SIG-M5 treated with dmso at 0.1 percent for 504 hours (cell line): ENCODE measurements around the gene TEX264.

Source experiments
- DNase-seq: peaks from one replicate; lab custom pipeline; 2025; ENCODE audit not compliant: unreplicated experiment; lab: John Stamatoyannopoulos, UW

TEX264 gene

DNA sequence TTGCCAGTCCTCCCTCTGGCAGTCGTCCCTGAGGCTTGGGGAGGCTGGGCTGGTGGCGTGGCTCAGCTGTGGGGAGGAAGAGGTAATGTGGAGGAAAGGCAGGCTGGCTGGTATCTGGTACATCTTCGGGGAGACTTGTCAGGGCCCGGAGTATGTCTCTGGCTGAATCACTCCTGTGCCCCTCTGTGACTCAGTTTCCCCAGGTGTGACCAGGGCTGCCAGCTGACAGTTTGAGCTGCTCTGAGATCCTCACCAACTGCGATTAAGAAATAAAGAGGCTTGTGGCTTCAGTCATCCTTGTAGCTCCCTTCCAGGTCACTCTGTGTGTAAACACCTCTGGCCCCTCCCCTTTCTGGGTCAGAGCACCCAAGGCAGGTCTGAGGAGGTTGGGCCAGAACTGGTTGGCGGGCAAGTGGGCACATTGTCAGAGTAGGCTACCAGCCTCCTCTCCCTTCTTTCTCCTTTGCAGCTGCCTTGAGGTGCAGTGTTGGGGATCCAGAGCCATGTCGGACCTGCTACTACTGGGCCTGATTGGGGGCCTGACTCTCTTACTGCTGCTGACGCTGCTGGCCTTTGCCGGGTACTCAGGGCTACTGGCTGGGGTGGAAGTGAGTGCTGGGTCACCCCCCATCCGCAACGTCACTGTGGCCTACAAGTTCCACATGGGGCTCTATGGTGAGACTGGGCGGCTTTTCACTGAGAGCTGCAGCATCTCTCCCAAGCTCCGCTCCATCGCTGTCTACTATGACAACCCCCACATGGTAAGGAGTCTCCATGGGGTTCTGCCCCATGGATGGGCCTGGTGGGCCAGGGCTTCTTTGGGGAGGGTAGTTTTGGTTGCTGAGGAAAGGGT is 3.0 kb downstream of the TEX264 start:
- DNase-seq = no peak

DNA sequence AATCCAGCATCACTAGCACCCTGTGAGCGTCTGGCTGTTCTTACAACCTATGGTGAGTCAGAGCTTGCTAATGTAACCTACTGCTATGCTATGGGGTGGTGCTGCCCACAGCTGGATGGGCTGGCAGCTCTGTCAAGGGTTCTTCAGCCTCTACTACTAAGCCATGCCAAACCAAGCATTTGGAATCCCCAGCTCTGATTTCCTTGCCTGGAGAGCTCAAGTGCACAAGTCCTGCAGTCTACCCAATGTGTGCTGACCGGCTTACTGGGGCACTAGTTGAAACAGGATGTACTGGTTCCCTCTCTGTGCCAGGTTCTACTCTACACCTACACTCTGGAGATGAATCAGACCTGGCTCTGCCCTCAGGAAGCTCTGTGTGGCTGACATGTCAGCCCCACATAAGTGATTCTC is 4.2 kb downstream of the TEX264 start:
- no peak for DNase-seq

DNA sequence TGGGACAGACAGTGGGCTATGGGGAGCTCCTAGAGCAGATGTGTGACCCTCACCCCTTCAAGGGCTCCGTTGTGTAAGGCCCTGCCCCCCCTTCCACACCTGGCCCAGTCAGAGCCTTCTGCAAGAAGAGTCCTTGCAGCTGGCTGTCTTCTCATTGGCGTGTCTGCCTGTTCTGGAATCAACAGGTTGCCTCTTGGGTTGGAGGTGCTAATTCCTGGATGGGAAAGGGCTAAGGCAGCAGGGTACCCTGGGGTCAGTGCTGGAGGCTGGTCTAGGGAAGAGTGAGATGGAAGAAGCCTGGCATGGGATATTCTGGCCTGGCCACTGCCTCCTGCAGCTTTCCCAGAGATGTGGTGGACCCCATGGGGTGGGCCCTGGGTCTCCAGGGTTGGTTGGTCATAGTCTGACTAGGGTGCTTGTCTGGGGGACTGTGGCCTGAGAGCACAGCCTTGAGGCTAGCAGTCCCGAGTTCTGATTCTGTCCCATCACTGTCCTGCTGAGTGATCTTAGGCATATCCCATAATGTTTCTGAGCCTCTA is 5.1 kb downstream of the TEX264 start:
- no peak for DNase-seq

- DNase-seq = no peak
Measured at GRCh38 chr3:51677358-51677757, 6.3 kb downstream of the TEX264 start.

GRCh38 chr3:51678186-51678585 is 7.1 kb downstream of the TEX264 start:
- no peak for DNase-seq

DNA sequence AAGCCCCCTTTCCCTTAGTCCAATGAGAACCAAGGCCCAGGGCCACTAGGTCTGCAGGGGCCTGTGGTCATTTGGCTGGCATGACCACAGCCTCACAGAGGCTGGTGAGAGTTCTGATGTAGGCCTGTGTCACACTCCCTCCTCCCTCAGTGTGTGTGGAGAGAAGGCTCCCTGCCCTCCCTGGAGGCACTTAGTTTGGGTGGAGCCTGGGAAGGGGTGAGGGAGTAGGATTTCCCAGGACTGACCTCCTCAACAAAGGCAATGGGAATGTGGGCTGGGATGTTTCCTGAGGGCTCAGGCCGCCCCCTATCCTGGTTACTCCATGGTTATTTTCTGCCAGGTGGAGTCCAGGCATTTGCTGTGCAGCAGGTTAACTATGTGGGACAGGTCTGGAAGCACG is 7.6 kb downstream of the TEX264 start:
- DNase-seq = no peak

DNA sequence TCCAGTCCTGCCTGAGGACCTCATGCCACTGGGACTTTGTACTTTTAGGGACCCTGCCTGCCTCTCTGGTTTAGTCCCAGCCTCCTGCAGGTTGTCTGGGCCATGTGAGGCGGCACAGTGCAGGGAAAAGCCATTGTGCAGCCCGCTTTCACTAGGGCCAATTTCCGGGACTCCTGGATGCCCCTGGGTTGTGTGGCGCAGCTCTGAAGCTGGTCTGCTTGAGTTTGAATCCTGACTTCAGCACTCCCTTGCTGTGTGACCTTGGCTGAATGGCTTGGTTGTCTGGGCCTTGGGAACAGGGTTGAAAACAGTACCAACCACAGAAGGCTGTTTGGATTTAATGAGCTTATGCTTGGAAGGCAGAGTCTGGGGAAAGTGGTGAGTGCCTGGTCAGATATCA is 8.3 kb downstream of the TEX264 start:
- no peak for DNase-seq

DNA sequence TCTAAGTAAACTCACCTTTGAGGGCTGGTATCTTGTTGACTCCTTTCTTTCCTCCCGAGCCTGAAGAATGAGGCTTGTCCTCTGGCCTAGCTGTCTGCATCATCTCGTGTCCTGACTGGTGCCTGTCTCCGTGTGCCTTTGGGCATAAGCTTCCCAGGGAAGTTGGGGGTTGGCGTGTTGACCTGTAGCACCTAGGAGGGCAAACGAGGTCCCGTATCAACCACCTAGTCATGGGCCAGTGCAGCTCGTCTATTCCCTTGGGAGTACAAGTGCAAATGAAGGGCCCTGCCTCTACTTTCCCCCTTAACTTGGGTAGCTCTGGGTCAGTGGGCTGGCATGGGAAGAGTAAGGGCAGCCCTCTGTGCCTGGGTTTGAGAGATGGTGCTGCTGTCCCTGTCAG is 8.7 kb downstream of the TEX264 start:
- DNase-seq = no peak

- no peak for DNase-seq
Measured at GRCh38 chr3:51680196-51680595, 9.1 kb downstream of the TEX264 start.

GRCh38 chr3:51680663-51681230 is 9.7 kb downstream of the TEX264 start:
- DNase-seq = no peak

GRCh38 chr3:51681453-51681852 is 10.4 kb downstream of the TEX264 start:
- DNase-seq = peak; percentile 81

DNA sequence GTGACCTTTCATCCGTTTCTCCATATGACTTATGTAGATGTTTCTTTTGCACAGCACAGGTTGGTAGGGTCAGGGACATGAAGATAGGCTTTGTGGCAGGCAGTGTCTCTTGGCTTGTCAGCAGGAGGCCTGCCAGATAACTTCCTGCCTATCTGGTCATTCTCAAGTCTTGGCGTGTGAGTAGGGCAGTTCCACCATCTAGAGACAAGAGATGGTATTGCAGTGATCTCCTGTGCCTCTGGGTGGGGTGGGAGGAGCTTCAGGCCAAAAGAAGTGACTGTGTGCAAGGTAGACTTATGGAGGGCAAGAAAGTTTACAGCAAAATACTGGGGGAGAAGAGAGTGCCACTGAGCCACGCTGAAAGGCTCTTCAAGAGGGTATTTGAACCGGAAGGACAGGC is 11.0 kb downstream of the TEX264 start:
- DNase-seq = peak; percentile 93

DNA sequence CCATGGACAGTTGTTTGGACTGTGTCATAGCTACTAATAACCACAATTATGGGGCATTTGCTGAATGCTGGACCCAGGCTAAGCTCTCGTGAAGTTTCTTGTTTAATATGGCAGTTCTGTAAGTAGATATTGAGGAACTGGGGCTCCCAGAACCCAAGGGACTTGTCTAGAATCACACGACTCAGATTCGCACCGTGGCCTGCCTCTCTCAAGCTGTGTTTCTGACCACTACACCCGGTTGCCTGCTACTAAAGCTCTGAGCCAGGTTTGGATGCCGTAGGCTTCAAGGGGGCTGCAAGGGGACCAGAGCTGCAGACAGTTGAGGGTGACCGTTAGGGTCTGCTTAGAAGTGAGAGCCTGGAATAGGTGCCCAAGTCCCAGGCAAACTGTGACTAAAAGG is 11.5 kb downstream of the TEX264 start:
- no peak for DNase-seq

DNA sequence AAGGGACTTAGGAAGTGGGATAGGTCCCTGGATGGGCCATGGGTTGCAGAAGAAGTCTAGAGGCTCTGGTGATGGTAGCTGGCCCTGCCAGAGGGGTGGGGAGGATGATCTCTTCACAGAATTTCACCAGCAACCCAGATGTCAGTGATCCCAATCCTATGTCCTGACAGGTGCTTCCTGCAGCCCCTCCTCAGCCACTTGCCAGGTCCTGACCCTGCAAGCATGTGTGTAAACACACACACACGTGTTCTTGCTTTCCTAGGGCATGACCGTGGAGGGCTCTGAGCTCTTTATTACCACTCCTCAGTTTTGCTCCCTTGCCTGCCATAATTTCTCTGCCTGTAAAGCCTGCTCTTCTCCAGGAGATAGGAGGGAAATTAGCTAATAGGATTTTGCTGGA is 12.5 kb downstream of the TEX264 start:
- DNase-seq = no peak

DNA sequence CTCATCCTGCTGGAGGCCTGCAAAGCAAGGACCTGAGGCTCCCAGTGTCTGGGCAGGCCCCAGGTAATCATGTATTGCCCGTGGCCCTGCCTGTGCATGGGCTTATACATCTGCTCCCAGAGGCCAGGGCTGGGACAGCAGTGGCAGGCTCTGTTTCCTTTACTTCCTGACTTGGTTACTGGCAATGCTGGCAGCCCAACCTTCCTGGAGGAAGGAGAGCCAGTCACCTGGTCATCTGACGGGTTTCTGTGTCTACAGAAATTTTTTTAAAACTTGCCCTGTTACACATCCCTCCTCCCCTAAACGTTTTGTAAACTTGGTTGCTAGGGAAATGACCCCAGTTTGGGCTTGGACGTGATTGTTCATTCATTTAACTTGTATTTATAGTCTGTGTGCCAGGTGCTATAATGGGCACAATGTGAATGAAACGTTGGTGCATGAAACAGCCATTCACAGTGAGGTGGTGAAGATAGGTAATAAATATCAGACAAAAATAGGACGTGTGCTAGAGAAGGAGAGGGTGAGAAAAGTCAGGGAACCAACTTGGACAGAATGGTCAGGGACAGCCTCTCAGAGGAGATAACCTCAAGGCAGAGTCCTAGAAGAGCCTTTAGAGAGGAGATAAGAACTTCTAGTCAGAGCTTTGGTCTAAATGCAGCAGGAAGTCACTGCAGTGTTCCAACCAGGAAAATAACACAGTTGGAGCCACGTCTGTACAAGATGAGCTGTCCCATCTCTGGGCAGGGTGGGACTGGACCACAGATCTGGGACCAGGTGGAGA is 14.1 kb downstream of the TEX264 start:
- no peak for DNase-seq

GRCh38 chr3:51686056-51686455 is 15.0 kb downstream of the TEX264 start:
- DNase-seq = no peak

DNA sequence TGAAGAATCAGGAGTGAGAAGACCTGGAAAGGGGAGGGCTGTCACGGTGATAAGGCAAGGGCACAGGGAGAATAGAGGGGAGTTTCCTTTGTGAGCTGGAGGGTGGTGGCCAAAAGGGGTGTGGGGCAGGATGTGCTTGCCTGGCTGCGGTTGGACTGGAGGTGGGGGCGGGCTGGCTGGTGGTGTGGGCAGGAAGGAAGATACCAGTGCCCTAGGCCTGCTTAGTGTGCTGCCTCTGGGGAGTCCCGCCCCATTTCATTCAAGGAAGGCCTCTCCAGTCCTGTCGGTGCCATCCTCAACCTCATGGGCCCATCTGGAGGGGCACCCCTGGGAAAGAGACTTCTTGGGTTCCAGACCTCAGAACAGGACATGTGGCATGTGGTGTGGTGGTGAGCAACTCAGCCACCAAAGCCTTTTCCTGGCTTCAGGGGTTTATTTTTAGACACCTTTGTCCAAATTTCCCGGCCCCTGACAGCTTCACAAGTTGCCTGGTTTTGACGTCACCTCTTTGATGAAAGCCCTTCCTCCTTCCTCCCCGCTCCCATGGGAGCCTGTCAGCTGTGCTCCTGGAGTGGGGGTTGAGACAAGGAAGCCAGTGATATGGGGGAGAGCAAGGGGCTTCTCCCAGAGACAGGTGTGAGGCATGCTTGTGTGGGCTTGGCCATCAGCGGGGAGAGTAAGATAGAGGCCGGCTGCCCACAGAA is 15.6 kb downstream of the TEX264 start:
- DNase-seq = no peak

GRCh38 chr3:51687431-51688205 is 16.6 kb downstream of the TEX264 start:
- DNase-seq = no peak

GRCh38 chr3:51688206-51688600 is 17.2 kb downstream of the TEX264 start:
- DNase-seq = no peak

GRCh38 chr3:51691021-51691420 is 20.0 kb downstream of the TEX264 start:
- no peak for DNase-seq
